Fibroblast of the aortic adventitia (primary cell): Measurements from ENCODE around the gene EXOC3L1. TPM values are rescaled to one million over a fixed set of nuclear protein-coding genes. Genes with fewer than 3 reads are reported as not detected.
A peak's percentile ranks its signal among the peaks of the same experiment; 100 is the strongest.

ENCODE experiments used
- DNase-seq: peaks from one replicate; pipeline ENCODE4 v3.0.0-alpha.2; 2010; ENCODE audit warnings: low read depth
- H3K4me3 ChIP-seq: 2 replicates; pipeline ENCODE4 v1.5.1; 2011; ENCODE audit warnings: low read depth, mild to moderate bottlenecking, control low read depth, low read length, moderate library complexity
- CTCF ChIP-seq: IDR thresholded peaks from 2 replicates; pipeline ENCODE4 v1.5.1; 2011; ENCODE audit warnings: mild to moderate bottlenecking, low read length, control low read depth, inconsistent platforms; ENCODE audit not compliant: insufficient read depth
- total RNA-seq: library from RNA; depleted of rRNA; stranded (reverse); fragments of >200 nt; gene quantifications from 2 replicates; pipeline ENCODE4 v1.2.3, GENCODE V29; 2012; ENCODE audit warnings: low replicate concordance

The EXOC3L1 gene, protein sequence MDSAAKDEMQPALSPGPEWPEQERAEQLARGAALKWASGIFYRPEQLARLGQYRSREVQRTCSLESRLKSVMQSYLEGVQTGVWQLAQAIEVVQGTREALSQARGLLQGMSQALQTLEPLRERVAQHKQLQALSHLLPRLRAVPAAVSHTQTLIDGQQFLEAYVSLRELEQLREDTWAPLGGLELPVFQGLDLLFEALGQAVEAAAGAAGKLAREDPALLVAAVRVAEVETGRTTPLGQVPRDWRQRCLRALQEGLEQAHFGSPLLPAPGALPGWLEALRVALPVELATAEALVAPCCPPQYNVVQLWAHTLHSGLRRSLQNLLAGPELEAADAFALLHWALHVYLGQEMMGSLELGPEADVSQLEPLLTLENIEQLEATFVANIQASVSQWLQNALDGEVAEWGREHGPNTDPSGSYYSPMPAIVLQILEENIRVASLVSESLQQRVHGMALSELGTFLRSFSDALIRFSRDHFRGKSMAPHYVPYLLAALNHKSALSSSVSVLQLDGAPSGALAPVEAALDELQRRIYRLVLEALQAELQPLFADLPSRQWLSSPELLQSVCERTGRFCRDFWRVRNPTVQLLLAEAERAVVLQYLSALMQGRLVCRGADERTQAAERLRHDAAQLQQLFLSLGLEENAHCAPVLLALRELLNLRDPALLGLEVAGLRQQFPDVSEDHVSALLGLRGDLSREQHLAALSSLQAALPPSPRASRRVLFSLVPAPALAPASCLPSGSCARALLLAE
- total RNA-seq = 0.98 TPM in 1 of 2 replicates, not detected in the other

GRCh38 chr16:67190041-67190440, at the start of gene EXOC3L1:
TSS of gene EXOC3L1 (minus strand) at chr16:67190136. CDS start at chr16:67189676, 460 bp downstream.
- TF ChIP-seq CTCF = no peak
- H3K4me3 ChIP-seq = no peak within 1 kb of the TSS
- DNase-seq = no peak

DNA sequence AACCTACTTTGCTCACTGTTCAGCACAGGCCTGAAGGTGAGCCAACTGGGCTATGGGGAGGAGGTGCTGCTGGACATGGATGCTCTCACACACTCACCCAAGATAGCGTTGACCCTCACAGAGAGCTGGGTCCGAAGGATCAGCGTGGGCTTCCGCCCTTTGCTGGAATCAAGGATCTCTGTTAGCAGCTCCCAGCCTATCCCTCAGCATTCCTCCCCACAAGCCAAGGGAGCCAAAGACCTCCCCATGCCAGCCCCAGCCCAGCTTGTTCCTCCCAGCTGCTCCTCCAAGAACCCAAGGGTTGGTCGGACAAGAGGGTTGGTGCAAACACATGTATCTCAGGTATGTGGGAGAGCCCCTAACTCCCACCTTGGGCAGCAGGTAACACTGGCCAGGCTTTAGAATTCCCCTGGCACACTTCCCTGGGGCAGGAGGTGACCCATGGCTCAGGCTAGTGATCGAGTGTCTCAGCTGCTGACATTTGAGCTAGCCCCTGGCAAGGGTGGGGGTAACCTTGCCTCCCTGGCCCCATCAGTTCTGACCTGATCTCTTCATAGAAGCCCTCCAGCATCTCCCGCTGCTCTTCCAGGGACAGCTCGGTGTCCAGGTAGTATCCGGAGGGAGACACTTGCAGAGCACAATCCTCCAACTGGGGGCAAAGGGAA, 49.0 kb upstream of the EXOC3L1 start:
- no peak for TF ChIP-seq CTCF
- no peak overlapping the region for H3K4me3 ChIP-seq
- DNase-seq = no peak

DNA sequence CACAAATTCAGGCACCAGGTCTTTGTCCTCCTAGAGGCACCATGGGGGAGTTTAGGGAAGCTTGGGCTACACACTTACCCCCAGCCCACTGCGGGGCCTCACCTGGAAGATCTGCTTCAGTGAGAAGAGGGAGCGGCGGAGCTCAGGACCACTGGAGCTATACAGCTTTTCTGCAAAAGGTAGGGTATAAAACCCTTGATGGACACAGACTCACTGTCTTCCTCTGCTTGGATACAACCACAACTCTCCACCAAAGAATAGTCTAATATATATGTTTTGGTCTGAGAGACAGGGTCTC, 48.3 kb upstream of the EXOC3L1 start:
- DNase-seq = no peak
- H3K4me3 ChIP-seq = no peak overlapping the region

GRCh38 chr16:67237396-67238277, 47.7 kb upstream of the EXOC3L1 start:
- TF ChIP-seq CTCF = no peak
- no peak for DNase-seq

More for the DNA sequence above, 48.3 kb upstream of the EXOC3L1 start:
- TF ChIP-seq CTCF = no peak

DNA sequence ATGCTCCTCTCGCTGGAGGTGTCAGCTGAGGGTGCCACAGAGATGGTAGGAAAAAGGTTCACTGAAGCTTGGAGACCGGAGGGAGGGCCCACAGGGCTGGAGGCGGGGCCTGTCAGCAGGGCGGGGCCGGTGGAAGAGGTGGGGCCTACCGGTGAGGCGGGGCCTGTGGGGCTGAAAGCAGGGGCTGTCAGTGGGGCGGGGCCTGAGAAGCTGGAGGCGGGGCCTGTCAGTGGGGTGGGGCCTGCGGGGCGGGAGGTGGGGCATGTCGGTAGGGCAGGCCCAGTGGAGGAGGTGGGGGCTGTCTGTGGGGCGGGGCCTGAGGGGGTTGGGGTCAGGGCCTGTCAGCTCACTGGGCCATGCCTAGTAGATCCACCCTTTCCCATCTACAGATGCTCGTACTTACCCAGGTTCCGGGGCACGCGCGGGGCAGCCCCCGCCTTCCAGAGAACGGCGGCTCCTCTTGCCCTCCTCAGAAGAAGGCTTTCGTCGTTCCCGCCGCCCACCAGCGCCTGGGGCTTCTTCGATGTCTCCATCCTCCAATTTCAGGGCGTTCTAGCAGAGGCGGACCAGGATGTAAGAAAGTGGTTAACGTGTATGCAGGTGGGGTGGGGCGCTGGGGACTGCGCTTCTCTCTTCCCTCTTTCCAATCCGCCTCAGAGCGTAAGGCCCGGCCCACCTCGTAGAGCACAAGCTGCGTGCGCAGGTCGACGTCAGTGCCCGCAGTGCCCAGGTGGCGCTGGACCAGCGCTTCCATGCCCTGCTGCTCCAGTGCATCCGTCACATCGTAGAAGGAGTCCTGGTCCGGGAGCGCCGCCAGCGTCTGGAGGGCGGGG, 46.8 kb upstream of the EXOC3L1 start:
- no peak for TF ChIP-seq CTCF
- peak; percentile 22 for DNase-seq
- H3K4me3 ChIP-seq = no peak overlapping the region

More at GRCh38 chr16:67237396-67238277, 47.7 kb upstream of the EXOC3L1 start:
- no peak overlapping the region for H3K4me3 ChIP-seq
